GM21528 (cell line): ENCODE results near the gene ZDHHC21.

Experiments used
- ATAC-seq: cut with Tn5 transposase; IDR thresholded peaks from one replicate; pipeline ENCODE4 v1.9.1; 2021; ENCODE audit warnings: mild to moderate bottlenecking, moderate library complexity; ENCODE audit not compliant: unreplicated experiment, low FRiP score

Gene ZDHHC21, protein sequence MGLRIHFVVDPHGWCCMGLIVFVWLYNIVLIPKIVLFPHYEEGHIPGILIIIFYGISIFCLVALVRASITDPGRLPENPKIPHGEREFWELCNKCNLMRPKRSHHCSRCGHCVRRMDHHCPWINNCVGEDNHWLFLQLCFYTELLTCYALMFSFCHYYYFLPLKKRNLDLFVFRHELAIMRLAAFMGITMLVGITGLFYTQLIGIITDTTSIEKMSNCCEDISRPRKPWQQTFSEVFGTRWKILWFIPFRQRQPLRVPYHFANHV

DNA sequence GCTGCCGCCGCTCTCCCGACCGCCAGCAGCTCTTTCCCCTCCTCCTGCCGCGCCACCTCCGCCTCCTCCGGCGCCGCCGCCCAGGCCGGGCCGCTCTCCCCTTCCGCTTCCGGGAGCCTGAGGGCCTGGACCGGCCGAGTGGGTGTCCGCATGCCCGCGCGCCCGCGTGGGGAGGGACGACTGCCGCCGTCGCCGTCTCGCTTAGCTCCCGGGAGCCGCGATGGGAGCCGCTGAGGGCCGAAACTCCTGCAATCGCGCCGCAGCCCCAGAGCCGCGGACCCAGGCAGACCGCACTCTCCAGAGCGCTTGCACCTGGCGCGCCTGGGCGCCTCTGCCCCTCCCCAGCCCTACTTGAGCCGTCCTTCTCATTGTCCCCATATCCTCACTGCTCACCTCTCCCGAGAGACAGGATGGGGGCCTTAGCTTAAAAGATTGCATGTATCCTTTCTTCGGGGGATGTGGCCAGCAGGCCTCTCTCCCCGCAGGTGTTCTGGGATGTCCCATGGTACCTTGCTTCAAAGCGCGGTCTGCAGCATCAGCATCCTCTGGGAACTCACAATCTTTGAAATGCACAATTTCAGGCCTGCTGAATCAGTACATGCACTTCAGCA is at the start of gene ZDHHC21:
Gene ZDHHC21 (minus strand): TSS at position 182 of the 611 bp plus-strand sequence. CDS start 19,092 bp downstream, outside the sequence.
- peak; percentile 88 for ATAC-seq

GRCh38 chr9:14741369-14741768 is 48.1 kb upstream of the ZDHHC21 start:
- ATAC-seq, result peak; percentile 85

DNA sequence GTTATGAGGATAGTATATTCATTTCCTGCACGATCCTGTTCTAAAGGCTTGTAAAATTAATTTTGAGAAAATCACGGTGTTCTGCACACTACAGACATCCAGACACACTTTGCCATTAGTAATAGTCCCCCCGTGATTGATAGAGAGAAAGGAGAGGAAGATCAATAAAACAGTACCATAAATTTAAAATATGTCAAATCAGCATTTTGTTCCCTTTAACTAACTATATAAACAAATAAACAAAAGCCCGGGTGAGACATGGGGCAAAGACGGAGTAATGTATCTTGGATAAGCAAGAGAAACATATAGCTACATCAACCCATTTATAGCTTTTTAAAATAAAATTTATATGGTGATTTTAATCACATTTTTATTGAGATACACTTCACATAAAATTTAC is 39.9 kb upstream of the ZDHHC21 start:
- ATAC-seq, result no peak

- no peak for ATAC-seq
Measured at GRCh38 chr9:14731294-14731981, 38.2 kb upstream of the ZDHHC21 start.

DNA sequence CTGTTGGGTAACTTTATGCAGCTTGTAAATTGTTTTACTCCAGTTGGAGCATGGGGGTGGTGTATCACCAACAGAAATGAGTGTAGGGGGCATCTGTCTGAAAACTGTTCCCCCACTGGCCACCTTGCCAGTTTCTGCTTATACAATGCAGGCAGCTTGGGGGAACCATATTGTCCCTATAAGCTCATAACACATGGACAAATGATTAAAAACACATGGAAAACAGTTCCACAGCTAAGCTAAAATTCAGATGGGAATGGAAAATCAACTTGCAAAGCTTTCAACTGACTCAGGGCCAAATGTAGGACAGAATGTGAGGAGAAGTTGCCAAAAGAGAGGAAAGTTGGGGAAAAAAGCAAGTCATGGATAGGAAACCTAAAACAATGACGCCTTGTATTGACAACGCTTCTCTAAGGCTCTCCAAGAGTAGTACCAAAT is 37.2 kb upstream of the ZDHHC21 start:
- ATAC-seq, result no peak

DNA sequence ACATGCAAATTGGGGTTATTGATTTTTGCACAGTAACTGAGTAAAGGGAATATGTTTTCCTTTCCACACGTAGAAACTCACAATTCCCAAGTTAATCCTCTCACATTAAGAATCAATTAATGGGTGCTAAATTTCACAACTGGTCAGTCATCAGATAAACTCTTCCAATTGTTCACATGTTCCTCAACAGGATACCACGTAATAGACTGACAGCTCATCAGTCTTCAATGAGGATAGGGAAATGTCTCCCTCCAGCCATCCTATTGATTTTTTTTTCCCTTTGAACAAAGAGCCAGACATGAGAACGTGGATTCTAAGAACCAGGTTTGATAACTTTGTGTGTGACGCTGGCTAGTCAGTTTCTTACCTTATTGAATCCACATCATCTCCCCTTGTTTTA is 30.1 kb upstream of the ZDHHC21 start:
- ATAC-seq, result no peak

DNA sequence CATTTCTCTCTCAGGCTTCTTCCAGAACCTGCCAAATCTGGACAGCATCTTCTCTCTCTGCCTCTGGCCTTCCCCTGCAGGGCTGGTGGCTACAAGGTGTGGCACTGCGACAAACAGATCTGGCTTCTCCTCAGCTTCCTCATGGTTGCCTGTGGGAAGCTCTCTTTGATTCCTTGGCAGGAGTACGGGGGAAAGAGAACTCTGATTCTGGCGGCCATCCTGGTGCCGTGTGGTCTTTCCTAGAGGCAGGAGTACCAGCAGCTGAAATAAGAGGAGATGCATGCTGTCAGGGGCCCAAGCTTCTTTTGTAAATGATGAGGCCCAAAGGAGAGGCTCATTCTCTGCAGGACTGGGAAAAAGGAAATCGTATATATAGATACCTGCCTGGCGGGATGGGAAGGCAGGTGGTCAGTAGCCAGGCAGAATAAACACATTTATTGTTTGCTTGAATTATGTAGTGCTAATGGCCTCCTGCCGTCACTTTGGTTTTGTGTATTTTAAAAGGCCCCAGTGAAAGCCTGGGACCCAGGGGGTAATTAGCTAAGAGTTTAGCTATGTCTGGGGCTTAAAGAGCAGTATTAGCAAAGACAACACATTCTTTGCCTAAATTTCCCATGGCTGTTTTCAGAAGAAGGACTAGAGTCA is 29.3 kb upstream of the ZDHHC21 start, which contains the start of gene CER1:
Gene CER1 (minus strand): TSS at position 343 of the 645 bp plus-strand sequence. CDS start 61 bp downstream, at position 282.
- ATAC-seq, result no peak

GRCh38 chr9:14719231-14719923 is 26.1 kb upstream of the ZDHHC21 start:
- no peak for ATAC-seq

GRCh38 chr9:14715102-14715501 is 21.9 kb upstream of the ZDHHC21 start:
- no peak for ATAC-seq

- ATAC-seq, result no peak
Measured at GRCh38 chr9:14713187-14713767, 20.0 kb upstream of the ZDHHC21 start.

- ATAC-seq, result no peak
Measured at GRCh38 chr9:14710804-14711203, 17.6 kb upstream of the ZDHHC21 start.

- peak; percentile 72 for ATAC-seq
Measured at GRCh38 chr9:14706530-14707140, 13.4 kb upstream of the ZDHHC21 start.

- no peak for ATAC-seq
Measured at GRCh38 chr9:14705079-14705478, 11.8 kb upstream of the ZDHHC21 start.

GRCh38 chr9:14704281-14704680 is 11.0 kb upstream of the ZDHHC21 start:
- ATAC-seq, result no peak

GRCh38 chr9:14702200-14702720 is 9.0 kb upstream of the ZDHHC21 start:
- ATAC-seq, result no peak

DNA sequence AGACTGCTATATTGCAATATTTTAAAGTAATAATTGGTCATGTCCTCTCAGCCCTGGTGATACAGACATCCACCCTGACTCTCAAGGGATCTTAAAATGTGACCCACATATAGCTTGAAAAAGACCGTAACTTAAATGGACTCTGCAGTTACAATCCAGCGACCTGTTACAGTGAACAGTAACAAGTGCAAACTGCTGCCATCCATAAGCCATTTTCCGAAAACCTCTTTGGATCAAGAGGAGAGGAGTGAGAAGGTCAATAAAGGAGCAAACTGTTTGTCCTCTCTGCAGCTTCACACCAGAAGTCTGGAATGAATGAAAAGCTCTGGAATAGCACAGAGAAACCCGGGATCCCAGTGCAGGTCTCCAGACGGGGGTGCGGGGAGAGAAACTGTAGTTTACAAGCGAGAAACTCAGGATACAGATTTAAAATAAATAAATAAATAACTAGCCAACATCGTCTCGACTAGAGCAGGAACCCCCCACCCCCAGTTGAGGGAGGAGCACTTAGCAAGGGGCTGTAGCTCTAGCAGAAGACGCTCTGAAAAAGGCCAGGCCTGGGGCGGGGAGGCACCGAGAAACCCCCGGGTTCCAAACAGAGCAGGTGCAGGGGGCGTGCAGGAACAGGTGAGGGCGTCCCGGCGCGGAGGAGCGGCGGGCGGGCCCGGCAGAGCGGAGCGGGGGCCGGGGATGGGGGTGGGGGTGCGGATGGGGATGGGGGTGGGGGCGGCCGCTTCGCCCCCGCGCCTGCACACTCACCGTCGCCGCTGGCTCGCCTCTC is 572 bp downstream of the ZDHHC21 start:
- peak; percentile 50 for ATAC-seq

DNA sequence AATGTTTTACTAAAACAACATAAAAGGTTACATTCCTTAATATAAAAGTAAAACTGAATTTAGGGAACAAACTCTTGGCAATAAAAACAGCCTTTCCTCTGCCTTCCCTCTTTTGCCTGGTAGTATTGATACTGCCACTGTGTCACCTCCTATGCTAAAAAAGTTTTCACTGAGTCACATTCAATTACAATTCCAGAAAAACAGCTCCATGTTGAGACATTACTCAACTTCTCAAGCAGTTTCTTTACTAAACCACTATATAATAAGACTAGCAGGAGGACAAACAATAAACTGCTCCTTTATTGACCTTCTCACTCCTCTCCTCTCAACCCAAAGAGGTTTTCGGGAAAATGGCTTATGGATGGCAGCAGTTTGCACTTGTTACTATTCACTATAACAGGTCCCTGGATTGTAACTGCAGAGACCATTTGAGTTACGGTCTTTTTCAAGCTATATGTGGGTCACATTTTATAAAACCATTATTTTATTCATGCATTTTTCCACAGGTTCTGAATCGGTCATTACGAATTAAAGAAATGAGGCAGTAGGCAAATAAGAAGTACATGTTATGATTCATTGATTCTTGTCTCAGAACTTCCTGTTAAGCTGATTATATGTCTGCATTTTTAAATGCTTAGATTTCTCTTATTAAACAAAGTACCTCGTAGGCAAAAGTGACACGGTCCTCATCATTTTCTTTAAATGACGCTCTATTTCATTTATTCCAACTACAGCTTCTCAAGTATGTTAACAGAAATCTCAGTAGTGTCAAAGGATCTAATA is 2.1 kb downstream of the ZDHHC21 start:
- ATAC-seq, result no peak
